Motor neuron (in vitro differentiated cells): ENCODE data around the gene PIGK. TPM values are rescaled to one million over a fixed set of nuclear protein-coding genes. Genes with fewer than 3 reads are reported as not detected.
"Not testable (repeated sequence)": the region's sequence is repeated elsewhere in the genome, so short reads cannot be mapped to it uniquely, and the experiment has no call there.

Experiments
- ATAC-seq, 8 experiments: fragments of 200-7000 bp; cut with Tn5 transposase; replicated peaks in 6 of 8; 2 replicates each; pipeline ENCODE4 v1.8.0; 2021; ENCODE audit warnings: mild to moderate bottlenecking in 8 of 8, moderate library complexity in 8 of 8
- H3K27ac ChIP-seq, 2 donors: fragments of 250-450 bp; sonication (Bioruptor Pico); 2 replicates each; pipeline ENCODE4 v1.9.0; 2021; ENCODE audit warnings: antibody characterized with exemption in 2 of 2, mild to moderate bottlenecking in 2 of 2, moderate library complexity in 1 of 2
- H3K4me1 ChIP-seq, 2 donors: fragments of 250-450 bp; sonication (Bioruptor Pico); replicated peaks in 1 of 2; 2 replicates each; pipeline ENCODE4 v1.6.1; 2021; ENCODE audit warnings: antibody characterized with exemption in 2 of 2, mild to moderate bottlenecking in 2 of 2, moderate library complexity in 1 of 2
- H3K4me3 ChIP-seq, 5 donors: fragments of 250-450 bp; sonication (Bioruptor Pico); 2 replicates each; pipeline ENCODE4 v1.9.0; 2021; ENCODE audit warnings: antibody characterized with exemption in 5 of 5, mild to moderate bottlenecking in 5 of 5, moderate library complexity in 4 of 5
- WGBS, 10 experiments: fragments of 450-650 bp; shearing (Covaris generic); methylation state at CpG; one replicate each; pipeline ENCODE4 v1.0.0; 2022; 5-methylcytosine and 5-hydroxymethylcytosine counted together
- in situ Hi-C, 9 experiments: fragments of 400-800 bp; cut with MboI; loops; one replicate each; pipeline ENCODE4 v1.15.0; 2021; ENCODE audit warnings: low sequenced_read_pairs in 9 of 9, low pct_unique_long_range_greater_than_20kb in 2 of 9; ENCODE audit not compliant: unreplicated experiment in 9 of 9
- total RNA-seq, 8 experiments: library from RNA; unstranded; fragments of 300-600 nt; gene quantifications; 2 replicates each; pipeline versions ENCODE4 v1.2.3 to v1.2.4, GENCODE V29; 2022

The PIGK gene
- total RNA-seq, 8 experiments from 2014 or later, result 13.5 to 37.3 (median 20.3) TPM

GRCh38 chr1:77179632-77180031 lies 39.6 kb downstream of the PIGK start:
- 88 to 100% (median 100%) methylated on average over 1 of the region's 1 CpG; no CpG with 5 or more reads in 1 of the 10 experiments for WGBS, 10 experiments
- H3K4me1 ChIP-seq, result peaks cover 0 to 2% of the 10 kb centered on the region in 2 donors
- ATAC-seq, result no peak
- in situ Hi-C loops, result no loop called here
- no peak overlapping the region for H3K4me3 ChIP-seq
- H3K27ac ChIP-seq, result no peak overlapping the region

- no peak overlapping the region for H3K27ac ChIP-seq
- in situ Hi-C loops, result no loop called here
- WGBS, 10 experiments, result 65 to 97% (median 87%) methylated on average over 1 to 3 of the region's 3 CpGs
- no peaks in the 10 kb centered on the region for H3K4me1 ChIP-seq
- ATAC-seq, result no peak
- no peak overlapping the region for H3K4me3 ChIP-seq
These were observed 43.9 kb downstream of the PIGK start for GRCh38 chr1:77175230-77175844.

GRCh38 chr1:77170687-77171086 lies 48.5 kb downstream of the PIGK start:
- Histone ChIP-seq H3K4me1 (no peaks in the 10 kb centered on the region), H3K4me3 (no peak overlapping the region), H3K27ac (no peak overlapping the region)
- in situ Hi-C loops, result loop anchor here in 3 of 9 experiments (25.0 kb wide), 2 partner anchors 367 to 942 kb away; no protein-coding TSS in a partner anchor
- WGBS, 10 experiments, result 14 to 100% (median 87%) methylated on average over 1 to 2 of the region's 2 CpGs
- no peak for ATAC-seq

GRCh38 chr1:77168358-77168757 lies 50.9 kb downstream of the PIGK start:
- Histone ChIP-seq H3K27ac (no peak overlapping the region), H3K4me1 (no peaks in the 10 kb centered on the region), H3K4me3 (no peak overlapping the region)
- in situ Hi-C loops, result loop anchor here in 4 of 9 experiments (10.0 to 25.0 kb wide), 3 partner anchors 366 to 944 kb away; no protein-coding TSS in a partner anchor
- WGBS, 10 experiments, result 88 to 100% (median 92%) methylated on average over 1 of the region's 1 CpG; no CpG with 5 or more reads in 1 of the 10 experiments
- no peak for ATAC-seq

GRCh38 chr1:77164434-77164944 lies 54.7 kb downstream of the PIGK start:
- H3K4me3 ChIP-seq, result no peak overlapping the region
- no peak overlapping the region for H3K27ac ChIP-seq
- in situ Hi-C loops, result loop anchor here in 4 of 9 experiments (10.0 to 25.0 kb wide), 3 partner anchors 370 to 948 kb away; no protein-coding TSS in a partner anchor
- no peaks in the 10 kb centered on the region for H3K4me1 ChIP-seq
- 50 to 100% (median 79%) methylated on average over 1 to 5 of the region's 5 CpGs; no CpG with 5 or more reads in 2 of the 10 experiments for WGBS, 10 experiments
- ATAC-seq, result no peak

GRCh38 chr1:77159706-77160105 lies 59.5 kb downstream of the PIGK start:
- in situ Hi-C loops, result loop anchor here in 4 of 9 experiments (10.0 to 25.0 kb wide), 3 partner anchors 375 to 953 kb away; no protein-coding TSS in a partner anchor
- WGBS, 10 experiments, result 88 to 100% (median 96%) methylated on average over 1 to 3 of the region's 3 CpGs; no CpG with 5 or more reads in 5 of the 10 experiments
- H3K27ac ChIP-seq, ATAC-seq, H3K4me1 ChIP-seq, H3K4me3 ChIP-seq: not testable (repeated sequence)

GRCh38 chr1:77156214-77156613 lies 63.0 kb downstream of the PIGK start:
- Histone ChIP-seq H3K27ac (no peak overlapping the region), H3K4me3 (no peak overlapping the region), H3K4me1 (no peaks in the 10 kb centered on the region)
- ATAC-seq, result no peak
- in situ Hi-C loops, result loop anchor here in 3 of 9 experiments (25.0 kb wide), 2 partner anchors 381 to 956 kb away; no protein-coding TSS in a partner anchor

- Histone ChIP-seq H3K27ac (no peak overlapping the region), H3K4me1 (no peaks in the 10 kb centered on the region), H3K4me3 (no peak overlapping the region)
- no peak for ATAC-seq
- in situ Hi-C loops, result loop anchor here in 8 of 9 experiments (10.0 to 25.0 kb wide), 6 partner anchors 389 to 1234 kb away; no protein-coding TSS in a partner anchor
- 89 to 100% (median 96%) methylated on average over 1 to 5 of the region's 5 CpGs; no CpG with 5 or more reads in 4 of the 10 experiments for WGBS, 10 experiments
These were observed 73.0 kb downstream of the PIGK start for GRCh38 chr1:77146270-77146669.

GRCh38 chr1:77143529-77144121 lies 75.6 kb downstream of the PIGK start:
- Histone ChIP-seq H3K4me3 (no peak overlapping the region), H3K27ac (no peak overlapping the region), H3K4me1 (no peaks in the 10 kb centered on the region)
- in situ Hi-C loops, result loop anchor here in 8 of 9 experiments (10.0 to 25.0 kb wide), 6 partner anchors 391 to 1231 kb away; no protein-coding TSS in a partner anchor
- WGBS, 10 experiments, result 50 to 100% (median 85%) methylated on average over 2 of the region's 2 CpGs; no CpG with 5 or more reads in 1 of the 10 experiments
- no peak for ATAC-seq

- H3K4me1 ChIP-seq, result no peaks in the 10 kb centered on the region
- H3K27ac ChIP-seq, result no peak overlapping the region
- WGBS, 10 experiments, result 88 to 100% (median 100%) methylated on average over 1 of the region's 1 CpG; no CpG with 5 or more reads in 3 of the 10 experiments
- ATAC-seq, result no peak
- in situ Hi-C loops, result loop anchor here (10.0 to 25.0 kb wide), 5 partner anchors 802 to 1227 kb away; no protein-coding TSS in a partner anchor
- H3K4me3 ChIP-seq, result no peak overlapping the region
These were observed 79.8 kb downstream of the PIGK start for GRCh38 chr1:77139389-77139788.

GRCh38 chr1:77134359-77134758 lies 84.9 kb downstream of the PIGK start:
- no peak overlapping the region for H3K4me3 ChIP-seq
- no peak for ATAC-seq
- H3K4me1 ChIP-seq, result no peaks in the 10 kb centered on the region
- in situ Hi-C loops, result loop anchor here (10.0 to 25.0 kb wide), 5 partner anchors 797 to 1222 kb away; no protein-coding TSS in a partner anchor
- WGBS, 10 experiments, result 52 to 100% (median 93%) methylated on average over 1 to 2 of the region's 2 CpGs
- no peak overlapping the region for H3K27ac ChIP-seq

- in situ Hi-C loops, result loop anchor here (10.0 to 25.0 kb wide), 5 partner anchors 797 to 1222 kb away; no protein-coding TSS in a partner anchor
- WGBS, 10 experiments, result 79 to 100% (median 96%) methylated on average over 1 to 3 of the region's 3 CpGs; no CpG with 5 or more reads in 3 of the 10 experiments
- Histone ChIP-seq H3K4me1 (no peaks in the 10 kb centered on the region), H3K4me3 (no peak overlapping the region), H3K27ac (no peak overlapping the region)
- no peak for ATAC-seq
These were observed 85.4 kb downstream of the PIGK start for GRCh38 chr1:77133731-77134358.
